ENCODE results near the gene PTPN6.

GRCh38 chr12:6953442-6954315 lies 2.5 kb downstream of the PTPN6 start:
- TF ChIP-seq CTCF (conservative IDR thresholded peaks at IDR 0.05; ENCODE audit: low read length) = no peak
- TF ChIP-seq EZH2phosphoT487 (IDR thresholded peaks at IDR 0.05; ENCODE audit: borderline replicate concordance, low read depth, low read length) = no peak
